SK-N-MC (cell line): ENCODE results near the gene FSTL1.

Source experiments
- EZH2 ChIP-seq: fragments of 200-600 bp; sonication (generic); IDR thresholded peaks from one replicate; pipeline ENCODE4 v1.6.1; 2017; ENCODE audit warnings: antibody characterized with exemption
- POLR2AphosphoS5 ChIP-seq: IDR thresholded peaks from 2 replicates; pipeline ENCODE4 v1.6.1; 2012; ENCODE audit warnings: mild to moderate bottlenecking, low read depth, low read length, borderline replicate concordance

DNA sequence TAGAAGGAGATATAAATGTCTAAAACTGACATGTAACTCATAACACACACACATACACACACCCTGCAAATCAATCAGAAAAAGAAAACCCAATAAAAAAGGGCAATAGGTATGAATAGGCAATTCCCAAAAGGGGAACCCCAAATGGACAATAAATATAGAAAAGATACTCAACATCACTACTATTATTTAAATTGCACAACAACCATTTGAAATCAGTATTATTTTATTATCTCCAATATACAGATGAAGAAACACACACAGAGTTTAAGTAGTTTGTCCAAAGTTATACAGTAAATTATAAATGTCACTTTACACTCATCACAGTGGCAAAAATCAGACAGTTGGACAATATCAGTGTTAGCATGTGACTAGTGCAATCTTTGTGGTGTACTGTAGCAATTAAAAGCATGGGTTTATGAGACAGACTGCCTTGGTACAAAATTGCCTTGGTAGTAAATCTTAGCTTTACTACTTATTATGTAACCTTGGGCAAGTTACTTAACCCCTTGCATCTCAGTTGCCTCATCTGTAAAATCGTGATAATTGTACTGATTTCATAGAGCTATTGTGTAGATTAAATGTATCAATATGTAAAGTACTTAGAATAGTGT is 3.4 kb upstream of the FSTL1 start:
- TF ChIP-seq EZH2 (no peak), POLR2AphosphoS5 (no peak)
